Activated B cell treated with CpG ODN at 0.5 μM for 24 hours (primary cell): ENCODE data around the gene TMSB4X. TPM values are rescaled to one million over a fixed set of nuclear protein-coding genes. Genes with fewer than 3 reads are reported as not detected.

Source experiments
- ATAC-seq: fragments of 200-7000 bp; cut with Tn5 transposase; one replicate; pipeline ENCODE4 v1.10.0; 2021; ENCODE audit warnings: low read depth, mild to moderate bottlenecking, moderate library complexity
- CTCF ChIA-PET: fragments of 350-600 bp; sonication (Branson Sonifier 250); formaldehyde crosslinking; loops from one replicate; lab custom pipeline; 2021; ENCODE audit warnings: antibody characterized with exemption; lab: Charles Lee
- POLR2A ChIA-PET: fragments of 350-600 bp; sonication (Branson Sonifier 250); formaldehyde crosslinking; loops from one replicate; lab custom pipeline; 2021; ENCODE audit warnings: antibody characterized with exemption; lab: Charles Lee
- DNase-seq: peaks from one replicate; pipeline ENCODE4 v3.0.0; 2022
- H3K27ac Mint-ChIP-seq: one replicate; pipeline ENCODE4 v1.8.0; 2020; ENCODE audit warnings: mixed read lengths
- H3K27me3 Mint-ChIP-seq: one replicate; pipeline ENCODE4 v1.8.0; 2021; ENCODE audit warnings: mixed read lengths
- H3K36me3 Mint-ChIP-seq: one replicate; pipeline ENCODE4 v1.8.0; 2021; ENCODE audit warnings: low read depth, mixed read lengths
- H3K4me1 Mint-ChIP-seq: one replicate; pipeline ENCODE4 v1.8.0; 2021; ENCODE audit warnings: mixed read lengths
- H3K4me3 Mint-ChIP-seq: one replicate; pipeline ENCODE4 v1.8.0; 2020; ENCODE audit warnings: mild to moderate bottlenecking, mixed read lengths
- H3K9me3 Mint-ChIP-seq: one replicate; pipeline ENCODE4 v1.8.0; 2020; ENCODE audit warnings: mixed read lengths
- intact Hi-C: fragments of 100-400 bp; cut with micrococcal nuclease; formaldehyde crosslinking; loops from one replicate; pipeline ENCODE4 v1.15.1; 2024
- total RNA-seq: library from RNA; stranded (reverse); gene quantifications from 2 replicates; pipeline ENCODE4 v1.2.3, GENCODE V29; 2022
- TF ChIP-seq, protein P1 (sequence below): fragments of 200-600 bp; IDR thresholded peaks from one replicate; pipeline ENCODE4 v1.8.0; 2022; ENCODE audit warnings: antibody characterized with exemption, mild to moderate bottlenecking

Gene TMSB4X
- total RNA-seq, 1 donor from 2014 or later, result 5,922 TPM

DNA sequence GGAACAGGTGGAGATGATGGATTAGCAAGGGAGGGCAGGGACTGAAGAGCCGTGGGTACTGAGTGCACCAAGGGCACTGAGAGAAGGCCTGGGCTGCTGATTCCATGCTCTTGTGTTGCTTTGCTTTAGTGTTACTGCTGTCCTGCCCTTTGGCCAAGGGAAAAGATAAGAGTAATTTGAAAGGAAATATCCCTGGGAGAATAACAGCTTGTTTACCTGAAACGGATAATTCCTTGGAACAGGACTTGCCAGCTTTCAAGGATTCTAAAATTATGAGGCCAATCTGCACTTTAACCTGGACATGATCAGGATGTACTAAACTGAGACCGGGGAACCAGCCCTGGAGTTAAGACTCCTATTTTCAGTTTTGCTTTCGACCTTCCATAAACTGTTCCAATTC lies 49.1 kb downstream of the TMSB4X start:
- CTCF ChIA-PET, result no interaction called here
- no peak overlapping the region for H3K4me3 Mint-ChIP-seq

DNA sequence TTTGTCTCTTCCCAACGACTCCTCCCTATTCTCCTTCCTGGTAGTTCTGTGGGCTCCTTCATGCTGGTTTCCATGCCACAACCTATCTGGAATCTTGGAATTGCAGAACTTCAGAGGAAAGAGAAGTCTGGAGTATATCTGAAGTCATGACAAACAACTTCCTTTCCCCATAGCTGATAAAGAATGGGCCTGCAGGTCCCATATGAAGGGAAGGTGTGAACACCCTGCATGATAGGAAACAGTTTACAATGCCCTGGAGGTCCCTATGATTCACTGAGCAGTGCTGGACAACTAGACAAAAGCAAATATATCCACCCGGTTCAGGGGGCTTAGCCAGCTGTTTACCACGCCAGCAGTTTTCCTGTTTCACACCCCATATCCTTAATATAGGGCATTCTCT lies 50.1 kb downstream of the TMSB4X start:
- ATAC-seq, result no peak
- no peak for DNase-seq
- intact Hi-C loops, result no loop called here
- H3K27ac Mint-ChIP-seq, result no peak overlapping the region
- ChIA-PET POLR2A (no interaction called here), CTCF (no interaction called here)
- no peaks in the 10 kb centered on the region for H3K9me3 Mint-ChIP-seq
- H3K36me3 Mint-ChIP-seq, result no peaks in the 10 kb centered on the region
- no peak overlapping the region for H3K4me3 Mint-ChIP-seq
- peaks cover 58% of the 10 kb centered on the region for H3K4me1 Mint-ChIP-seq
- H3K27me3 Mint-ChIP-seq, result no peaks in the 10 kb centered on the region
- TF ChIP-seq, protein P1, sequence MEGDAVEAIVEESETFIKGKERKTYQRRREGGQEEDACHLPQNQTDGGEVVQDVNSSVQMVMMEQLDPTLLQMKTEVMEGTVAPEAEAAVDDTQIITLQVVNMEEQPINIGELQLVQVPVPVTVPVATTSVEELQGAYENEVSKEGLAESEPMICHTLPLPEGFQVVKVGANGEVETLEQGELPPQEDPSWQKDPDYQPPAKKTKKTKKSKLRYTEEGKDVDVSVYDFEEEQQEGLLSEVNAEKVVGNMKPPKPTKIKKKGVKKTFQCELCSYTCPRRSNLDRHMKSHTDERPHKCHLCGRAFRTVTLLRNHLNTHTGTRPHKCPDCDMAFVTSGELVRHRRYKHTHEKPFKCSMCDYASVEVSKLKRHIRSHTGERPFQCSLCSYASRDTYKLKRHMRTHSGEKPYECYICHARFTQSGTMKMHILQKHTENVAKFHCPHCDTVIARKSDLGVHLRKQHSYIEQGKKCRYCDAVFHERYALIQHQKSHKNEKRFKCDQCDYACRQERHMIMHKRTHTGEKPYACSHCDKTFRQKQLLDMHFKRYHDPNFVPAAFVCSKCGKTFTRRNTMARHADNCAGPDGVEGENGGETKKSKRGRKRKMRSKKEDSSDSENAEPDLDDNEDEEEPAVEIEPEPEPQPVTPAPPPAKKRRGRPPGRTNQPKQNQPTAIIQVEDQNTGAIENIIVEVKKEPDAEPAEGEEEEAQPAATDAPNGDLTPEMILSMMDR, result no peak

More for the DNA sequence above, 49.1 kb downstream of the TMSB4X start:
- POLR2A ChIA-PET, result interaction anchor here (1.6 to 1.7 kb wide), 2 partner anchors 19 to 48 kb away, joined by 4 to 5 read pairs; no protein-coding TSS in a partner anchor
- H3K36me3 Mint-ChIP-seq, result no peaks in the 10 kb centered on the region
- no peaks in the 10 kb centered on the region for H3K9me3 Mint-ChIP-seq
- TF ChIP-seq, protein P1, result no peak
- intact Hi-C loops, result no loop called here
- no peak overlapping the region for H3K27ac Mint-ChIP-seq
- DNase-seq, result no peak
- H3K4me1 Mint-ChIP-seq, result peaks cover 49% of the 10 kb centered on the region
- no peaks in the 10 kb centered on the region for H3K27me3 Mint-ChIP-seq
- ATAC-seq, result no peak

Other genes with a start within 250 kb of the TMSB4X start
- 33.9 and 37.7 TPM in 2 replicates for gene PRPS2, start 183.7 kb upstream of the TMSB4X start, total RNA-seq
- 4.6 and 5.4 TPM in 2 replicates for gene TLR7, start 108.0 kb upstream of the TMSB4X start, total RNA-seq
- 0.20 and 0.22 TPM in 2 replicates for gene TLR8, start 68.5 kb upstream of the TMSB4X start, total RNA-seq
- gene FAM9C, start 69.5 kb downstream of the TMSB4X start, total RNA-seq, result not detected in 2 replicates